Keratinocyte (primary cell): ENCODE results near the gene ITPKC. TPM values are rescaled to one million over a fixed set of nuclear protein-coding genes. Genes with fewer than 3 reads are reported as not detected.

Source experiments
- DNase-seq: peaks from one replicate; pipeline ENCODE4 v3.0.0-alpha.2; 2011; ENCODE audit warnings: low read depth, missing footprints, low spot score
- FAIRE-seq: peaks from 2 replicates; lab custom pipeline; 2011; peaks lifted over from hg19 to GRCh38; lab: Jason Lieb, UNC
- H2AFZ ChIP-seq: 2 replicates; pipeline ENCODE4 v1.6.0; 2012; ENCODE audit warnings: low read length, control low read depth, inconsistent platforms; ENCODE audit not compliant: control insufficient read depth
- H3K27ac ChIP-seq: 2 replicates; pipeline ENCODE4 v1.5.1; 2011; ENCODE audit warnings: low read length; ENCODE audit not compliant: control insufficient read depth, insufficient read depth
- H3K27me3 ChIP-seq: 3 replicates; pipeline ENCODE4 v1.6.0; 2011; ENCODE audit warnings: low read length; ENCODE audit not compliant: control insufficient read depth, insufficient read depth; ENCODE audit errors: extremely low read depth
- H3K36me3 ChIP-seq, 2 experiments: 2 replicates in 1 of 2; 3 replicates in 1 of 2; pipeline ENCODE4 v1.5.1; 2011; ENCODE audit warnings: low read length in 2 of 2, mild to moderate bottlenecking in 1 of 2; ENCODE audit not compliant: control insufficient read depth in 2 of 2, insufficient read depth in 2 of 2; ENCODE audit errors: extremely low read depth in 1 of 2
- H3K4me1 ChIP-seq: 3 replicates; pipeline ENCODE4 v1.5.1; 2011; ENCODE audit warnings: low read length; ENCODE audit not compliant: control insufficient read depth, insufficient read depth; ENCODE audit errors: extremely low read depth
- H3K4me2 ChIP-seq: 3 replicates; pipeline ENCODE4 v1.6.0; 2011; ENCODE audit warnings: low read depth, low read length; ENCODE audit not compliant: control insufficient read depth, insufficient read depth; ENCODE audit errors: extremely low read depth
- H3K4me3 ChIP-seq, 3 experiments: fragments of 200-600 bp in 1 of 3; sonication (generic) in 1 of 3; 2 replicates in 2 of 3; 3 replicates in 1 of 3; pipeline ENCODE4 v1.5.1; 2011 to 2016; ENCODE audit warnings: low read length in 3 of 3, mild to moderate bottlenecking in 3 of 3, control low read depth in 2 of 3, inconsistent platforms in 1 of 3, low read depth in 1 of 3, mixed read lengths in 1 of 3, mixed run types in 1 of 3, moderate library complexity in 1 of 3; ENCODE audit not compliant: control insufficient read depth in 2 of 3, insufficient read depth in 2 of 3; ENCODE audit errors: extremely low read depth in 1 of 3
- H3K79me2 ChIP-seq: 2 replicates; pipeline ENCODE4 v1.6.0; 2012; ENCODE audit warnings: low read length; ENCODE audit not compliant: control insufficient read depth, insufficient read depth
- H3K9ac ChIP-seq: 3 replicates; pipeline ENCODE4 v1.6.0; 2011; ENCODE audit warnings: low read length; ENCODE audit not compliant: control insufficient read depth, insufficient read depth; ENCODE audit errors: extremely low read depth
- H3K9me1 ChIP-seq: 3 replicates; pipeline ENCODE4 v1.6.0; 2011; ENCODE audit warnings: low read length; ENCODE audit not compliant: control insufficient read depth, insufficient read depth; ENCODE audit errors: extremely low read depth
- H3K9me3 ChIP-seq: 2 replicates; pipeline ENCODE4 v1.5.1; 2012; ENCODE audit warnings: low read depth, low read length; ENCODE audit not compliant: control insufficient read depth
- H4K20me1 ChIP-seq: 3 replicates; pipeline ENCODE4 v1.6.0; 2011; ENCODE audit warnings: low read length; ENCODE audit not compliant: control insufficient read depth, insufficient read depth; ENCODE audit errors: extremely low read depth
- EZH2 ChIP-seq: IDR thresholded peaks from one replicate; pipeline ENCODE4 v1.6.1; 2012; ENCODE audit warnings: inconsistent platforms, mild to moderate bottlenecking, low read length, moderate library complexity
- dilution Hi-C: fragments of 300-500 bp; cut with MboI; formaldehyde crosslinking; loops from one replicate; pipeline ENCODE4 v1.7.0; 2020; ENCODE audit warnings: low sequenced_read_pairs; ENCODE audit not compliant: extremely low pct_ligation_motif_present
- polyA plus RNA-seq, 5 experiments: library from polyadenylated mRNA; depleted of rRNA in 3 of 5; stranded (reverse) in 3 of 5; stranded (forward) in 1 of 5; unstranded in 1 of 5; fragments of >200 nt; gene quantifications; 1 replicate in 1 of 5; 2 replicates in 3 of 5; 3 replicates in 1 of 5; pipeline versions ENCODE4 v1.2.1 to v1.2.3, GENCODE V29; 2011 to 2012; ENCODE audit warnings: missing spikeins in 2 of 5, low read depth in 1 of 5, low replicate concordance in 1 of 5
- TF ChIP-seq, protein P1 (sequence below), 3 experiments: IDR thresholded peaks in 1 of 3; conservative IDR thresholded peaks in 1 of 3; optimal IDR thresholded peaks in 1 of 3; 2 replicates in 2 of 3; 3 replicates in 1 of 3; pipeline versions ENCODE3 to v1.5.1; 2011; ENCODE audit warnings: low read length in 3 of 3, mild to moderate bottlenecking in 3 of 3, moderate library complexity in 2 of 3, control low read depth in 1 of 3, inconsistent platforms in 1 of 3; ENCODE audit not compliant: insufficient read depth in 2 of 3; ENCODE audit errors: extremely low read depth in 1 of 3

The ITPKC gene
- polyA plus RNA-seq, 1 donor (not counting 4 experiments of a cell fraction or from before 2014, with no cell fraction given) = 17.2 TPM

- dilution Hi-C loops = no loop called here
- peaks cover 12 to 26% of the 10 kb centered on the region in 2 experiments for H3K36me3 ChIP-seq
These were observed 34.4 kb upstream of the ITPKC start for GRCh38 chr19:40682431-40682964.

DNA sequence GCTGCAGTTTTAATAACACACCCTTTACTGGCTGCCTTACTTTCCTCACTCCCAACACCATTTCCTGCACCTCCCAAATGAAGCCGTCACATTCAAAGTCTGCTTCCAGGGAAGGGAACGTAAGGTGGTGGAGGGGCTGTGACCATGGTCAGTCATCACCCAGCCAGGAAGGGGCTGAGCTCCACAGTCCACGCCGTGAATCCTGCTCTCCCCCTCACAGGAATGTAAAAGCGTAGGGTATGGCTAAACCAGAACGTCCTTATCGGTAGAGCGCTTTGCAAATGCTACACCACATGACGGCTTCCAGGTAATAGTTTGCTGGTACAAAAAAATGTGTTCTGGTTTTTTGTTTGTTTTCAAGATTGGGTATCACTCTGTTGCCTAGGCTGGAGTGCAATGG, 33.5 kb upstream of the ITPKC start:
- H3K9me1 ChIP-seq = no peaks in the 10 kb centered on the region
- H3K4me1 ChIP-seq = peaks cover 14% of the 10 kb centered on the region
- no peaks in the 10 kb centered on the region for H3K9me3 ChIP-seq
- FAIRE-seq = no peak
- H3K36me3 ChIP-seq = peaks cover 11 to 24% of the 10 kb centered on the region in 2 experiments
- peaks cover 3% of the 10 kb centered on the region for H3K79me2 ChIP-seq
- no peaks in the 10 kb centered on the region for H4K20me1 ChIP-seq
- no peak for DNase-seq
- no peak overlapping the region for H3K9ac ChIP-seq
- H3K4me3 ChIP-seq = no peak overlapping the region
- TF ChIP-seq, protein P1, sequence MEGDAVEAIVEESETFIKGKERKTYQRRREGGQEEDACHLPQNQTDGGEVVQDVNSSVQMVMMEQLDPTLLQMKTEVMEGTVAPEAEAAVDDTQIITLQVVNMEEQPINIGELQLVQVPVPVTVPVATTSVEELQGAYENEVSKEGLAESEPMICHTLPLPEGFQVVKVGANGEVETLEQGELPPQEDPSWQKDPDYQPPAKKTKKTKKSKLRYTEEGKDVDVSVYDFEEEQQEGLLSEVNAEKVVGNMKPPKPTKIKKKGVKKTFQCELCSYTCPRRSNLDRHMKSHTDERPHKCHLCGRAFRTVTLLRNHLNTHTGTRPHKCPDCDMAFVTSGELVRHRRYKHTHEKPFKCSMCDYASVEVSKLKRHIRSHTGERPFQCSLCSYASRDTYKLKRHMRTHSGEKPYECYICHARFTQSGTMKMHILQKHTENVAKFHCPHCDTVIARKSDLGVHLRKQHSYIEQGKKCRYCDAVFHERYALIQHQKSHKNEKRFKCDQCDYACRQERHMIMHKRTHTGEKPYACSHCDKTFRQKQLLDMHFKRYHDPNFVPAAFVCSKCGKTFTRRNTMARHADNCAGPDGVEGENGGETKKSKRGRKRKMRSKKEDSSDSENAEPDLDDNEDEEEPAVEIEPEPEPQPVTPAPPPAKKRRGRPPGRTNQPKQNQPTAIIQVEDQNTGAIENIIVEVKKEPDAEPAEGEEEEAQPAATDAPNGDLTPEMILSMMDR (optimal IDR thresholded peaks at IDR 0.05 in 1 of 3, IDR thresholded peaks at IDR 0.05 in 1 of 3, conservative IDR thresholded peaks at IDR 0.05 in 1 of 3; ENCODE audit: extremely low read depth in 1 of 3, insufficient read depth in 2 of 3, low read length in 3 of 3) = no peak
- TF ChIP-seq EZH2 = no peak
- H3K27ac ChIP-seq = no peak overlapping the region
- no peak overlapping the region for H3K4me2 ChIP-seq
- dilution Hi-C loops = no loop called here
- no peaks in the 10 kb centered on the region for H3K27me3 ChIP-seq
- H2AFZ ChIP-seq = no peak overlapping the region

More at GRCh38 chr19:40682431-40682964, 34.4 kb upstream of the ITPKC start:
- Histone ChIP-seq H3K9me1 (no peaks in the 10 kb centered on the region), H3K79me2 (no peaks in the 10 kb centered on the region), H3K4me2 (no peak overlapping the region), H3K4me1 (peaks cover 4% of the 10 kb centered on the region), H3K9ac (no peak overlapping the region), H3K27ac (no peak overlapping the region), H3K4me3 (no peak overlapping the region), H3K9me3 (no peaks in the 10 kb centered on the region), H2AFZ (no peak overlapping the region), H3K27me3 (no peaks in the 10 kb centered on the region), H4K20me1 (no peaks in the 10 kb centered on the region)
- DNase-seq = no peak
- TF ChIP-seq, protein P1 (optimal IDR thresholded peaks at IDR 0.05 in 1 of 3, IDR thresholded peaks at IDR 0.05 in 1 of 3, conservative IDR thresholded peaks at IDR 0.05 in 1 of 3; ENCODE audit: extremely low read depth in 1 of 3, insufficient read depth in 2 of 3, low read length in 3 of 3) = no peak
- TF ChIP-seq EZH2 = no peak
- FAIRE-seq = no peak
